ENCODE measurements around the gene GATC.

DNA sequence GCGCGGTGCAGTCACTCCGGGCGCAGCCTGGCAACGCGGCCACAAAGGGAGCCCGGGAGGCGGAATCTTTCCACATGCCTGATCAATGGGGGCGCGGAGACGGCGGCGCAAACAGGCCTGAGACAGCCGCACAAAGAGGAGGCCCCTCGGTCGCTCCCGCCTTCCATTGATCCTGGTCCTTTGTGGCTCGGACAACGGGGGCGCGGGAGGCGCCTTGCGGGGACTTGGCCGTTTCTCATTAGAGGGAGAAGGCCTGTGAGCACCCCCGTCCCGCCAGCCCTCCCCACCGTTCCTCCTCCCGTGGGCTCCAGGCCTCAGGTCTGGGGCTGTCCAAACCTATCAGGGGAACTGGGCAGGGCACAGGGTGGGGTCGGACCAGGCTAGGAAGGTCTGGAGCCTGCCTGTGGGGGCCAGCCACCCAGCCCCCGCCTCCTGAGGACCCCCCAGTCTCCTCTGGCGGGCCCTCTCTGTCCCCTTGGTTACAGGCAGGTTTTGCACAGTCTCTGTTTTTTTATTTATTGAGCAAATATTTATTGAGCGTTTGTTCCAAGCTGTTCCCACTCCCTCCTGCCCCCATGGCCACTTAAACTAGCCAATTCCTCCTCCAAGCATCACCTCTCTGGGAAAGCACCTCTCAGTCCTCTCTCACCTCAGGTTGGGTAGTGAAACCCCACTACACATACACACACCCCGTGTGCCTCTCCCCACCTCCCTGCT is 48.3 kb upstream of the GATC start:
- TF ChIP-seq POLR2A (IDR thresholded peaks at IDR 0.05), result no peak
- TF ChIP-seq, protein P1, sequence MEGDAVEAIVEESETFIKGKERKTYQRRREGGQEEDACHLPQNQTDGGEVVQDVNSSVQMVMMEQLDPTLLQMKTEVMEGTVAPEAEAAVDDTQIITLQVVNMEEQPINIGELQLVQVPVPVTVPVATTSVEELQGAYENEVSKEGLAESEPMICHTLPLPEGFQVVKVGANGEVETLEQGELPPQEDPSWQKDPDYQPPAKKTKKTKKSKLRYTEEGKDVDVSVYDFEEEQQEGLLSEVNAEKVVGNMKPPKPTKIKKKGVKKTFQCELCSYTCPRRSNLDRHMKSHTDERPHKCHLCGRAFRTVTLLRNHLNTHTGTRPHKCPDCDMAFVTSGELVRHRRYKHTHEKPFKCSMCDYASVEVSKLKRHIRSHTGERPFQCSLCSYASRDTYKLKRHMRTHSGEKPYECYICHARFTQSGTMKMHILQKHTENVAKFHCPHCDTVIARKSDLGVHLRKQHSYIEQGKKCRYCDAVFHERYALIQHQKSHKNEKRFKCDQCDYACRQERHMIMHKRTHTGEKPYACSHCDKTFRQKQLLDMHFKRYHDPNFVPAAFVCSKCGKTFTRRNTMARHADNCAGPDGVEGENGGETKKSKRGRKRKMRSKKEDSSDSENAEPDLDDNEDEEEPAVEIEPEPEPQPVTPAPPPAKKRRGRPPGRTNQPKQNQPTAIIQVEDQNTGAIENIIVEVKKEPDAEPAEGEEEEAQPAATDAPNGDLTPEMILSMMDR (IDR thresholded peaks at IDR 0.05), result no peak

Data from Peyer's patch (tissue), 4 donors.